ENCODE results near the gene PITPNC1. TPM values are rescaled to one million over a fixed set of nuclear protein-coding genes. Genes with fewer than 3 reads are reported as not detected.

Gene PITPNC1
- total RNA-seq, 1 experiment from 2014 or later: 23.1 TPM

- DNase-seq (no peak), ATAC-seq (no peak)
- CTCF ChIA-PET: no interaction called here
- intact Hi-C loops (cut with micrococcal nuclease): no loop called here
- no peak overlapping the region for H3K4me3 ChIP-seq (ENCODE audit: low read length)
- TF ChIP-seq EZH2phosphoT487 (IDR thresholded peaks at IDR 0.05; ENCODE audit: borderline replicate concordance, low read length): no peak
- no peak for TF ChIP-seq EZH2 (IDR thresholded peaks at IDR 0.05; ENCODE audit: low read length, unreplicated experiment)
- TF ChIP-seq, protein P1, sequence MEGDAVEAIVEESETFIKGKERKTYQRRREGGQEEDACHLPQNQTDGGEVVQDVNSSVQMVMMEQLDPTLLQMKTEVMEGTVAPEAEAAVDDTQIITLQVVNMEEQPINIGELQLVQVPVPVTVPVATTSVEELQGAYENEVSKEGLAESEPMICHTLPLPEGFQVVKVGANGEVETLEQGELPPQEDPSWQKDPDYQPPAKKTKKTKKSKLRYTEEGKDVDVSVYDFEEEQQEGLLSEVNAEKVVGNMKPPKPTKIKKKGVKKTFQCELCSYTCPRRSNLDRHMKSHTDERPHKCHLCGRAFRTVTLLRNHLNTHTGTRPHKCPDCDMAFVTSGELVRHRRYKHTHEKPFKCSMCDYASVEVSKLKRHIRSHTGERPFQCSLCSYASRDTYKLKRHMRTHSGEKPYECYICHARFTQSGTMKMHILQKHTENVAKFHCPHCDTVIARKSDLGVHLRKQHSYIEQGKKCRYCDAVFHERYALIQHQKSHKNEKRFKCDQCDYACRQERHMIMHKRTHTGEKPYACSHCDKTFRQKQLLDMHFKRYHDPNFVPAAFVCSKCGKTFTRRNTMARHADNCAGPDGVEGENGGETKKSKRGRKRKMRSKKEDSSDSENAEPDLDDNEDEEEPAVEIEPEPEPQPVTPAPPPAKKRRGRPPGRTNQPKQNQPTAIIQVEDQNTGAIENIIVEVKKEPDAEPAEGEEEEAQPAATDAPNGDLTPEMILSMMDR (conservative IDR thresholded peaks at IDR 0.05; ENCODE audit: low read depth, low read length): no peak
- no peaks in the 10 kb centered on the region for H3K4me1 ChIP-seq (ENCODE audit: insufficient read depth, low read length)
- BruUV-seq (replicated peaks): no TSS peak
- H3K79me2 ChIP-seq (ENCODE audit: low read length): no peaks in the 10 kb centered on the region
- H3K27me3 ChIP-seq (ENCODE audit: low read length): no peaks in the 10 kb centered on the region
- no peaks in the 10 kb centered on the region for H3K36me3 ChIP-seq (ENCODE audit: low read depth, low read length)
- no peak overlapping the region for H3K27ac ChIP-seq (ENCODE audit: low read length)
- H3K9ac ChIP-seq (ENCODE audit: low read length): no peak overlapping the region
- POLR2A ChIA-PET (ENCODE audit: unreplicated experiment): no interaction called here
- H3F3A ChIP-seq (ENCODE audit: low read length, unreplicated experiment): no peaks in the 10 kb centered on the region
- no peaks in the 10 kb centered on the region for H3K9me3 ChIP-seq (ENCODE audit: low read length)
- no peak overlapping the region for H3K4me2 ChIP-seq (ENCODE audit: low read length)
- no peaks in the 10 kb centered on the region for H4K20me1 ChIP-seq (ENCODE audit: low read length)
- no peak overlapping the region for H2AFZ ChIP-seq (ENCODE audit: low read length)
- no peaks in the 10 kb centered on the region for H3K9me2 ChIP-seq (replicated peaks; ENCODE audit: low read length)
Measured at GRCh38 chr17:67413388-67413787, 36.3 kb downstream of the PITPNC1 start.

DNA sequence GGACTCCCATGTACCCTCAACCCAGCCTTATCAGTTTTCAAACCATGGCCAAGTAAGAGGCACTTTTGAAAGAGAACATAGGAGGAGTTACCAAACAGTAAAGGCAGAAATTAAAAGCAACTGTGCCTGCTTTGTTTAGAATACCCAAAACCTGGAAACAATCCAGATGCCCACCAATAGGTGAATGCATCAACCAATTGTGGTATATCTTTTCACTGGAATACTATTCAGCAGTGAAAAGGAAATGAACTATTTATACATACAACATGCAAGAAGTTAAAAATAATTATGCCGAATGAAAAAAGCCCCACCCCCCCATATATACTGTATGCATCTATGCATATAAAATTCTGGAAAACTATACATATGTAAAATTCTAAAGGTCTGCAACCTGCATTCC is 37.0 kb downstream of the PITPNC1 start:
- Histone ChIP-seq H4K20me1 (ENCODE audit: low read length) (no peaks in the 10 kb centered on the region), H3K4me2 (ENCODE audit: low read length) (no peak overlapping the region), H3K9me2 (replicated peaks; ENCODE audit: low read length) (no peaks in the 10 kb centered on the region), H3K27me3 (ENCODE audit: low read length) (no peaks in the 10 kb centered on the region), H3K79me2 (ENCODE audit: low read length) (no peaks in the 10 kb centered on the region), H3K4me1 (ENCODE audit: insufficient read depth, low read length) (no peaks in the 10 kb centered on the region), H3K27ac (ENCODE audit: low read length) (no peak overlapping the region), H2AFZ (ENCODE audit: low read length) (no peak overlapping the region), H3K9ac (ENCODE audit: low read length) (no peak overlapping the region), H3K9me3 (ENCODE audit: low read length) (no peaks in the 10 kb centered on the region), H3K4me3 (ENCODE audit: low read length) (no peak overlapping the region), H3K36me3 (ENCODE audit: low read depth, low read length) (no peaks in the 10 kb centered on the region), H3F3A (ENCODE audit: low read length, unreplicated experiment) (no peaks in the 10 kb centered on the region)
- no TSS peak for BruUV-seq (replicated peaks)
- no peak for DNase-seq
- no peak for ATAC-seq
- ChIA-PET CTCF (no interaction called here), POLR2A (ENCODE audit: unreplicated experiment) (no interaction called here)
- intact Hi-C loops (cut with micrococcal nuclease): no loop called here
- no peak for TF ChIP-seq EZH2 (IDR thresholded peaks at IDR 0.05; ENCODE audit: low read length, unreplicated experiment)
- TF ChIP-seq, protein P1 (conservative IDR thresholded peaks at IDR 0.05; ENCODE audit: low read depth, low read length): no peak
- TF ChIP-seq EZH2phosphoT487 (IDR thresholded peaks at IDR 0.05; ENCODE audit: borderline replicate concordance, low read length): no peak

DNA sequence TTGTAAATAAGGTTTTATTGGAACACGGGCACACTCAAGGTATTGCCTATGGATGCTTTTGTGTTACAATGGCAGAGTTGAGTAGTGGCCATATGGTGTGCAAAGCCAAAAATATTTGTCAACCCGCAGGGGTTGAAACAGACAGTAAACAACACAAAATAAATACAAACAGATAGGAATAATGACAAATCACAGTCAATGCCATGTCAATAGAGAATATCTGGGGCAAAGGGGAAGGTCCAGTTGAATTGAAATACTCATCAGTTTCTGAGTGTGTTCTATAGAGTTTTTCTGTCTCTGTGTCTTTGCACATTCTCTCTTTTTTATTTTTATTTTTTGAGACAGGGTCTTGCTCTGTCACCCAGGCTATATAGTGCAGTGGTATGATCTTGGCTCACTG is 37.5 kb downstream of the PITPNC1 start:
- ChIA-PET POLR2A (ENCODE audit: unreplicated experiment) (no interaction called here), CTCF (no interaction called here)
- Histone ChIP-seq H3K9ac (ENCODE audit: low read length) (no peak overlapping the region), H3K36me3 (ENCODE audit: low read depth, low read length) (no peaks in the 10 kb centered on the region), H3K9me2 (replicated peaks; ENCODE audit: low read length) (no peaks in the 10 kb centered on the region), H3K27ac (ENCODE audit: low read length) (no peak overlapping the region), H3K9me3 (ENCODE audit: low read length) (no peaks in the 10 kb centered on the region), H3K4me3 (ENCODE audit: low read length) (no peak overlapping the region), H2AFZ (ENCODE audit: low read length) (no peak overlapping the region), H3K4me1 (ENCODE audit: insufficient read depth, low read length) (no peaks in the 10 kb centered on the region), H3K4me2 (ENCODE audit: low read length) (no peak overlapping the region), H3K27me3 (ENCODE audit: low read length) (no peaks in the 10 kb centered on the region), H3K79me2 (ENCODE audit: low read length) (no peaks in the 10 kb centered on the region), H4K20me1 (ENCODE audit: low read length) (no peaks in the 10 kb centered on the region), H3F3A (ENCODE audit: low read length, unreplicated experiment) (no peaks in the 10 kb centered on the region)
- DNase-seq (no peak), ATAC-seq (no peak)
- intact Hi-C loops (cut with micrococcal nuclease): no loop called here
- TF ChIP-seq, protein P1 (conservative IDR thresholded peaks at IDR 0.05; ENCODE audit: low read depth, low read length): no peak
- TF ChIP-seq EZH2phosphoT487 (IDR thresholded peaks at IDR 0.05; ENCODE audit: borderline replicate concordance, low read length) (no peak), EZH2 (IDR thresholded peaks at IDR 0.05; ENCODE audit: low read length, unreplicated experiment) (no peak)
- BruUV-seq (replicated peaks): no TSS peak

Measured in PC-3 (cell line).